Hepatocyte (in vitro differentiated cells): Measurements from ENCODE around the gene PIWIL4.

Source experiments
- EZH2 ChIP-seq: fragments of 200-600 bp; sonication (generic); IDR thresholded peaks from 2 replicates; pipeline ENCODE4 v1.6.1; 2016; ENCODE audit warnings: antibody characterized with exemption, mild to moderate bottlenecking, borderline replicate concordance
- EZH2phosphoT487 ChIP-seq: fragments of 200-600 bp; sonication (generic); IDR thresholded peaks from one replicate; pipeline ENCODE4 v1.6.1; 2018; ENCODE audit warnings: antibody characterized with exemption, mild to moderate bottlenecking, low read depth, moderate library complexity; ENCODE audit not compliant: unreplicated experiment, severe bottlenecking
- TF ChIP-seq, protein P1 (sequence below): fragments of 200-600 bp; sonication (generic); IDR thresholded peaks from 2 replicates; pipeline ENCODE4 v1.5.1; 2016; ENCODE audit warnings: antibody characterized with exemption, mild to moderate bottlenecking; ENCODE audit not compliant: poor library complexity

DNA sequence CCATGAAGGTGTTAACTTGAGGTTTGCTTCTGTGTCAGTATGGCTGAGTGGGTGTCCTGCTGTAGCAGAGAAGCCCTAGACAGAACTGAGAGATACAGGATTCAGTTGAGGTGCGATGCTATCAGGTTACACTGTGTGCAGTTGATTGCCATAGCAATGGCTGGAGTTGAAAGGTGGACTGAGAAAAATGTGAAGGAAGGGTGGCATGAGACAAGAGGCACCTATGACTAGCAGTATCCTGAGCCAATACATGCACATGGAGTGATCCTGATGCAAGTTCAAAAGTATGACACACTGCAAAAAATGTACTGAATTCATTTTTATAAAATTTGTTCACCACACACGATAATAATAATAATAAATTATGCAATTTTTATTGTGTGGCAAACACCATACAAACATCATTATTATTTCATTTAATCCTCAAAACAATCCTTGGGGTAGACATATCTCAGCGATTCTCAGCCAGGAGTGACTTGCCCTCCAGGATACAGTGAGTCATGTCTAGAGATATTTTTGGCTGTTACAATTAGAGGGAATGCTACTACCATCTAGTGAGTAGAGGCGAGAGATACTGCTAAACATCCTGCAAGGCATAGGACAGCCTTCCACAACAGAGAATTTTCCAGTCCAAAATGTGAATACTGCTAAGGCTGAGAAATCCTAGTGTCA, 3.9 kb upstream of the PIWIL4 start:
- TF ChIP-seq, protein P1, sequence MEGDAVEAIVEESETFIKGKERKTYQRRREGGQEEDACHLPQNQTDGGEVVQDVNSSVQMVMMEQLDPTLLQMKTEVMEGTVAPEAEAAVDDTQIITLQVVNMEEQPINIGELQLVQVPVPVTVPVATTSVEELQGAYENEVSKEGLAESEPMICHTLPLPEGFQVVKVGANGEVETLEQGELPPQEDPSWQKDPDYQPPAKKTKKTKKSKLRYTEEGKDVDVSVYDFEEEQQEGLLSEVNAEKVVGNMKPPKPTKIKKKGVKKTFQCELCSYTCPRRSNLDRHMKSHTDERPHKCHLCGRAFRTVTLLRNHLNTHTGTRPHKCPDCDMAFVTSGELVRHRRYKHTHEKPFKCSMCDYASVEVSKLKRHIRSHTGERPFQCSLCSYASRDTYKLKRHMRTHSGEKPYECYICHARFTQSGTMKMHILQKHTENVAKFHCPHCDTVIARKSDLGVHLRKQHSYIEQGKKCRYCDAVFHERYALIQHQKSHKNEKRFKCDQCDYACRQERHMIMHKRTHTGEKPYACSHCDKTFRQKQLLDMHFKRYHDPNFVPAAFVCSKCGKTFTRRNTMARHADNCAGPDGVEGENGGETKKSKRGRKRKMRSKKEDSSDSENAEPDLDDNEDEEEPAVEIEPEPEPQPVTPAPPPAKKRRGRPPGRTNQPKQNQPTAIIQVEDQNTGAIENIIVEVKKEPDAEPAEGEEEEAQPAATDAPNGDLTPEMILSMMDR: no peak
- no peak for TF ChIP-seq EZH2phosphoT487
- no peak for TF ChIP-seq EZH2
